Measurements from ENCODE around the gene DCUN1D5. TPM values are rescaled to one million over a fixed set of nuclear protein-coding genes. Genes with fewer than 3 reads are reported as not detected.
"Not testable (repeated sequence)": the region's sequence is repeated elsewhere in the genome, so short reads cannot be mapped to it uniquely, and the experiment has no call there.

Gene DCUN1D5
- polyA plus RNA-seq, 4 donors = 10.5 to 24.9 (median 19.6) TPM

GRCh38 chr11:103029401-103029800 is 62.6 kb downstream of the DCUN1D5 start:
- no peaks in the 10 kb centered on the region for H3K27me3 ChIP-seq (ENCODE audit: control insufficient read depth in 3 of 3, insufficient read depth in 3 of 3, low read length in 3 of 3)
- DNase-seq (no peak), FAIRE-seq (no peak)
- no peak overlapping the region for H3K4me3 ChIP-seq (ENCODE audit: low read depth in 1 of 3, low read length in 3 of 3)
- no peaks in the 10 kb centered on the region for H3K4me1 ChIP-seq (ENCODE audit: control insufficient read depth in 3 of 3, insufficient read depth in 2 of 3, low read depth in 1 of 3, low read length in 2 of 3)
- H3K36me3 ChIP-seq (ENCODE audit: control insufficient read depth in 3 of 3, insufficient read depth in 2 of 3, low read depth in 1 of 3, low read length in 3 of 3) = no peaks in the 10 kb centered on the region
- H3K9me3 ChIP-seq (ENCODE audit: control insufficient read depth in 2 of 2, insufficient read depth in 1 of 2, low read depth in 1 of 2, low read length in 1 of 2) = no peaks in the 10 kb centered on the region
- no peak overlapping the region for H3K27ac ChIP-seq (ENCODE audit: low read depth in 1 of 3, low read length in 2 of 3)
- WGBS, 3 donors = 9 to 45% (median 31%) methylated on average over 2 of the region's 2 CpGs

- H3K27ac ChIP-seq (ENCODE audit: low read depth in 1 of 3, low read length in 2 of 3); H3K36me3 ChIP-seq (ENCODE audit: control insufficient read depth in 3 of 3, insufficient read depth in 2 of 3, low read depth in 1 of 3, low read length in 3 of 3); DNase-seq; H3K27me3 ChIP-seq (ENCODE audit: control insufficient read depth in 3 of 3, insufficient read depth in 3 of 3, low read length in 3 of 3); H3K9me3 ChIP-seq (ENCODE audit: control insufficient read depth in 2 of 2, insufficient read depth in 1 of 2, low read depth in 1 of 2, low read length in 1 of 2); H3K4me1 ChIP-seq (ENCODE audit: control insufficient read depth in 3 of 3, insufficient read depth in 2 of 3, low read depth in 1 of 3, low read length in 2 of 3); FAIRE-seq; H3K4me3 ChIP-seq (ENCODE audit: low read depth in 1 of 3, low read length in 3 of 3): not testable (repeated sequence)
- WGBS, 3 donors = 62 to 84% (median 78%) methylated on average over 3 to 6 of the region's 7 CpGs
Measured at GRCh38 chr11:103028304-103029020, 63.5 kb downstream of the DCUN1D5 start.

DNA sequence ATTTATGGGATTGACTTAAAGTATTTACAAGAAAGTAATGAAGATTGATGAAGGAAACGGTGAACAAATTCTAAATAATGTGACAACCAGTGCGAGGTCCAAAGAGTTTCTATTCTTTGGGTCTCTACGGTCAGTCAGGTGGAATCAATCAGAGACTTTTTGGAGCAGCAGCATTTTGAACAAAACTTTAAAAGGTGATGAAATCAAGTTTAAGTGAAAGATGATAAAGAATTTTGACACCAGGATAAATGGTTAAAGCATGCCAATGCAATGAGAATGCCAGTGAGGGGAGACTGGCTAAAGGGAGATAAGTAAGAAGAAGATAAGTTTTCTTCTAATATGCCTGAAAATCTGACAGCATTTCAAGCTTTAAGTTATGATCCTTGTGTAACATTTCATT is 67.9 kb downstream of the DCUN1D5 start:
- H3K4me1 ChIP-seq (ENCODE audit: control insufficient read depth in 3 of 3, insufficient read depth in 2 of 3, low read depth in 1 of 3, low read length in 2 of 3) = no peaks in the 10 kb centered on the region
- H3K27ac ChIP-seq (ENCODE audit: low read depth in 1 of 3, low read length in 2 of 3) = no peak overlapping the region
- 79 to 93% (median 92%) methylated on average over 3 of the region's 3 CpGs for WGBS, 3 donors
- FAIRE-seq = no peak
- no peaks in the 10 kb centered on the region for H3K36me3 ChIP-seq (ENCODE audit: control insufficient read depth in 3 of 3, insufficient read depth in 2 of 3, low read depth in 1 of 3, low read length in 3 of 3)
- no peaks in the 10 kb centered on the region for H3K27me3 ChIP-seq (ENCODE audit: control insufficient read depth in 3 of 3, insufficient read depth in 3 of 3, low read length in 3 of 3)
- no peaks in the 10 kb centered on the region for H3K9me3 ChIP-seq (ENCODE audit: control insufficient read depth in 2 of 2, insufficient read depth in 1 of 2, low read depth in 1 of 2, low read length in 1 of 2)
- no peak for DNase-seq
- no peak overlapping the region for H3K4me3 ChIP-seq (ENCODE audit: low read depth in 1 of 3, low read length in 3 of 3)

GRCh38 chr11:103016031-103016430 is 75.9 kb downstream of the DCUN1D5 start:
- FAIRE-seq (no peak), DNase-seq (no peak)
- Histone ChIP-seq H3K4me1 (ENCODE audit: control insufficient read depth in 3 of 3, insufficient read depth in 2 of 3, low read depth in 1 of 3, low read length in 2 of 3) (no peaks in the 10 kb centered on the region), H3K4me3 (ENCODE audit: low read depth in 1 of 3, low read length in 3 of 3) (no peak overlapping the region), H3K9me3 (ENCODE audit: control insufficient read depth in 2 of 2, insufficient read depth in 1 of 2, low read depth in 1 of 2, low read length in 1 of 2) (no peaks in the 10 kb centered on the region), H3K27ac (ENCODE audit: low read depth in 1 of 3, low read length in 2 of 3) (no peak overlapping the region), H3K27me3 (ENCODE audit: control insufficient read depth in 3 of 3, insufficient read depth in 3 of 3, low read length in 3 of 3) (no peaks in the 10 kb centered on the region), H3K36me3 (ENCODE audit: control insufficient read depth in 3 of 3, insufficient read depth in 2 of 3, low read depth in 1 of 3, low read length in 3 of 3) (no peaks in the 10 kb centered on the region)
- 68 to 84% (median 77%) methylated on average over 1 of the region's 1 CpG for WGBS, 3 donors

GRCh38 chr11:103013421-103013820 is 78.5 kb downstream of the DCUN1D5 start:
- H3K36me3 ChIP-seq (ENCODE audit: control insufficient read depth in 3 of 3, insufficient read depth in 2 of 3, low read depth in 1 of 3, low read length in 3 of 3) = no peaks in the 10 kb centered on the region
- no peaks in the 10 kb centered on the region for H3K4me1 ChIP-seq (ENCODE audit: control insufficient read depth in 3 of 3, insufficient read depth in 2 of 3, low read depth in 1 of 3, low read length in 2 of 3)
- H3K9me3 ChIP-seq (ENCODE audit: control insufficient read depth in 2 of 2, insufficient read depth in 1 of 2, low read depth in 1 of 2, low read length in 1 of 2) = peaks cover 0 to 9% of the 10 kb centered on the region in 2 donors
- WGBS, 3 donors = 64 to 90% (median 85%) methylated on average over 1 of the region's 1 CpG
- no peak for DNase-seq
- FAIRE-seq = no peak
- no peak overlapping the region for H3K27ac ChIP-seq (ENCODE audit: low read depth in 1 of 3, low read length in 2 of 3)
- H3K27me3 ChIP-seq (ENCODE audit: control insufficient read depth in 3 of 3, insufficient read depth in 3 of 3, low read length in 3 of 3) = no peaks in the 10 kb centered on the region
- no peak overlapping the region for H3K4me3 ChIP-seq (ENCODE audit: low read depth in 1 of 3, low read length in 3 of 3)

Other genes starting within 250 kb of the DCUN1D5 start
- 10 to 100 TPM in 1 of 4 donors, 1 to 10 TPM in 1, under 1 TPM in 1, not detected in 1; 0.03 to 28.2 (median 1.1) TPM for gene MMP3, start 248.6 kb downstream of the DCUN1D5 start, polyA plus RNA-seq
- 1 to 10 TPM in 1 of 4 donors, under 1 TPM in 1, not detected in 2; 0.81 to 3.3 TPM for gene MMP12, start 217.2 kb downstream of the DCUN1D5 start, polyA plus RNA-seq
- under 1 TPM in 1 of 4 donors, not detected in 3; 0.32 TPM for gene MMP13, start 136.4 kb downstream of the DCUN1D5 start, polyA plus RNA-seq
- 1 to 10 TPM in 3 of 4 donors, under 1 TPM in 1; 0.22 to 9.1 (median 2.4) TPM for gene DYNC2H1, start 17.3 kb upstream of the DCUN1D5 start, polyA plus RNA-seq

Measured in small intestine (tissue), 7 donors.